ENCODE results near the gene CBFA2T2. TPM values are rescaled to one million over a fixed set of nuclear protein-coding genes. Genes with fewer than 3 reads are reported as not detected.

The CBFA2T2 gene
- total RNA-seq, 1 donor from 2014 or later, result 52.3 TPM

- Mint-ChIP-seq H3K36me3 (peaks cover 16% of the 10 kb centered on the region), H3K4me1 (ENCODE audit: unreplicated experiment) (peaks cover 54% of the 10 kb centered on the region), H3K4me3 (no peak overlapping the region), H3K27ac (no peak overlapping the region), H3K9me3 (peaks cover 8% of the 10 kb centered on the region), H3K27me3 (no peaks in the 10 kb centered on the region)
- no peak for DNase-seq (ENCODE audit: extremely low spot score, unreplicated experiment)
- no peak for TF ChIP-seq CTCF (conservative IDR thresholded peaks at IDR 0.05)
Observed at GRCh38 chr20:33576432-33577125, 86.7 kb downstream of the CBFA2T2 start.

GRCh38 chr20:33578510-33578909 lies 88.6 kb downstream of the CBFA2T2 start:
- Mint-ChIP-seq H3K4me1 (ENCODE audit: unreplicated experiment) (peaks cover 57% of the 10 kb centered on the region), H3K4me3 (no peak overlapping the region), H3K27ac (no peak overlapping the region), H3K9me3 (no peaks in the 10 kb centered on the region), H3K36me3 (peaks cover 16% of the 10 kb centered on the region), H3K27me3 (no peaks in the 10 kb centered on the region)
- TF ChIP-seq CTCF (conservative IDR thresholded peaks at IDR 0.05), result no peak
- no peak for DNase-seq (ENCODE audit: extremely low spot score, unreplicated experiment)

GRCh38 chr20:33583143-33583542 lies 93.2 kb downstream of the CBFA2T2 start:
- Mint-ChIP-seq H3K27ac (no peak overlapping the region), H3K36me3 (peaks cover 19% of the 10 kb centered on the region), H3K4me3 (no peak overlapping the region), H3K9me3 (no peaks in the 10 kb centered on the region), H3K27me3 (no peaks in the 10 kb centered on the region), H3K4me1 (ENCODE audit: unreplicated experiment) (peaks cover 45% of the 10 kb centered on the region)
- DNase-seq (ENCODE audit: extremely low spot score, unreplicated experiment), result no peak
- TF ChIP-seq CTCF (conservative IDR thresholded peaks at IDR 0.05), result no peak

- Mint-ChIP-seq H3K36me3 (peaks cover 19% of the 10 kb centered on the region), H3K4me1 (ENCODE audit: unreplicated experiment) (peaks cover 46% of the 10 kb centered on the region), H3K27me3 (no peaks in the 10 kb centered on the region), H3K27ac (no peak overlapping the region), H3K4me3 (no peak overlapping the region), H3K9me3 (no peaks in the 10 kb centered on the region)
- TF ChIP-seq CTCF (conservative IDR thresholded peaks at IDR 0.05), result no peak
- no peak for DNase-seq (ENCODE audit: extremely low spot score, unreplicated experiment)
Observed at GRCh38 chr20:33584976-33585375, 95.1 kb downstream of the CBFA2T2 start.

GRCh38 chr20:33585413-33585812 lies 95.5 kb downstream of the CBFA2T2 start:
- H3K36me3 Mint-ChIP-seq, result peaks cover 19% of the 10 kb centered on the region
- H3K9me3 Mint-ChIP-seq, result no peaks in the 10 kb centered on the region
- no peak for TF ChIP-seq CTCF (conservative IDR thresholded peaks at IDR 0.05)
- DNase-seq (ENCODE audit: extremely low spot score, unreplicated experiment), result no peak
- H3K4me3 Mint-ChIP-seq, result no peak overlapping the region
- peaks cover 46% of the 10 kb centered on the region for H3K4me1 Mint-ChIP-seq (ENCODE audit: unreplicated experiment)
- H3K27ac Mint-ChIP-seq, result no peak overlapping the region
- H3K27me3 Mint-ChIP-seq, result no peaks in the 10 kb centered on the region
